Measurements from ENCODE around the gene CBLL1. TPM values are rescaled to one million over a fixed set of nuclear protein-coding genes. Genes with fewer than 3 reads are reported as not detected.
A peak's percentile ranks its signal among the peaks of the same experiment; 100 is the strongest.

CBLL1 gene
- total RNA-seq (2013; cell fraction: nucleolus; rRNA removed), result 50.7 and 56.8 TPM in 2 replicates
- 16.4 and 20.3 TPM in 2 replicates for total RNA-seq (2014; rRNA removed)
- 32.4 and 32.9 TPM in 2 replicates for total RNA-seq (2014; rRNA removed; fragmentation: Illumina TruSeq; extraction: Trizol)
- 26.2 and 28.3 TPM in 2 replicates for total RNA-seq (2021)
- polyA plus RNA-seq (2011; ENCODE audit: low read depth), result 16.1 TPM
- 10.1 and 18.5 TPM in 2 replicates for polyA plus RNA-seq (2011; rRNA removed)
- polyA plus RNA-seq (2011; cell fraction: cytosol; rRNA removed), result 12.1 and 15.8 TPM in 2 replicates
- polyA plus RNA-seq (2011; cell fraction: nucleus; rRNA removed), result 25.3 and 25.4 TPM in 2 replicates
- 18.4 and 23.5 TPM in 2 replicates for polyA plus RNA-seq (2012)
- 32.7 and 42.8 TPM in 2 replicates for polyA plus RNA-seq (2014; fragmentation: Illumina TruSeq; extraction: Trizol)
- 1 to 10 TPM; 8.6 to 9.3 TPM for polyA plus RNA-seq (2014; fragmentation: Nextera tagmentation; extraction: Ambion mirVana)
- 7.2 and 9.8 TPM in 2 replicates for polyA plus RNA-seq (2014; rRNA removed)
- 10 to 100 TPM; 32.9 to 40.1 TPM for polyA plus RNA-seq (2016; fragmentation: Nextera tagmentation; extraction: Ambion mirVana)
- polyA minus RNA-seq (2011; rRNA and poly(A)+ RNA removed), result 20.0 and 26.3 TPM in 2 replicates
- 11.6 and 15.1 TPM in 2 replicates for polyA minus RNA-seq (2011; cell fraction: cytosol; rRNA and poly(A)+ RNA removed)
- 35.1 and 59.4 TPM in 2 replicates for polyA minus RNA-seq (2011; cell fraction: nucleus; rRNA and poly(A)+ RNA removed)
- percentile 96 among the genes with signal in this experiment for Bru-seq, nascent RNA
- BruChase-seq, experiment 1, labeled RNA remaining after a 6-hour chase, result percentile 82 among the genes with signal in this experiment
- percentile 92 among the genes with signal in this experiment for BruChase-seq, experiment 2, labeled RNA remaining after a 2-hour chase
- long read RNA-seq, experiment 1, full-length matches to known transcripts, result 6 of 6 reads
- long read RNA-seq, experiment 1, partial matches to known transcripts, result 0 of 6 reads
- long read RNA-seq, experiment 1, other reads (novel, unspliced or antisense), result 0 of 6 reads
- long read RNA-seq, experiment 2, full-length matches to known transcripts, result 5 of 20 reads
- long read RNA-seq, experiment 2, partial matches to known transcripts, result 0 of 20 reads
- long read RNA-seq, experiment 2, other reads (novel, unspliced or antisense), result 15 of 20 reads

DNA sequence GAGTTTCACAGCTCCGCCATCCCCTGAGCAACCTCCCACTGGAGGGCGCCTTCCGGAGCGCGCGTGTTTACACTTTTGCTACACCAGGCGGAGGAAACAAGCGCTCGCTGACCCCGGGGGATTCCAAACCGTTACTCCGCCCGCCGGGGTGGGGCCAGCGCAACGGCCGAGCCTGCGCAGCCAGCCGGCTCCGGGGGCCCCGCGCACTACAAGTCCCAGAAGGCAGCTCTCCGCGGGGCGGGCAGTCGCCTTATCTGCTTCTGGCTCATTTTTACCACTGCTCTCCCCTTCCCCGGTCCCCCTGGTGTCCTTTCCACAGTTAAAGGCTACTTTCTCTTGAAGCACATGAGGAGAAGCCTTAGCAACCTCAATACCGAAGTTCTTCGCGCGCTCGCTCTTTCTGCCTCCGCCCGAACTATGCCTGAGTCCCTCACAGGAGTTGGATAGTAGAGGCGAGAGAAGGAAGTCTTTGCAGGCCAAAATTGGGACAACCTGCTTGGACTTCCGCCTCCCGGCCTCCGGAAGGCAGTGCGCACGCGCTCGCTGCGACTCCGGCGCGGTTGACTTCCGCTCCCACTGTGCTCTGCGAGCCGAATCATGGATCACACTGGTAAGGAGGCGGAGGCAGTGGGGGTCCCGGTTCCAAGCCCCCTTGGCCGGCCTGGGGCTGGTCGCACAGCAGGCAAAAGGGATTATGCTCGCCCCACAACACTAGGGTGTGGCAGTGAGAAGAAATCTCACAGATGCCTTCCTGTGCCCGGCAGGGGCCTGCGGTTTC lies at the start of gene CBLL1:
TSS of gene CBLL1 (plus strand) at position 576 of the 778 bp plus-strand sequence. CDS start at position 598, 22 bp downstream.
- ChIA-PET CTCF (interaction anchor here (0.7 to 3.7 kb wide), 17 partner anchors 9 to 595 kb away, joined by 3 to 25 read pairs (median 4); partner anchors contain the start of gene DLD), RAD21 (ENCODE audit: unreplicated experiment) (interaction anchor here (0.8 to 2.7 kb wide), 11 partner anchors 12 to 575 kb away, joined by 3 to 11 read pairs (median 4); partner anchors contain the start of genes COG5, DUS4L and HBP1), POLR2A (interaction anchor here (1.0 to 1.9 kb wide), 4 partner anchors 147 to 575 kb away, joined by 3 to 14 read pairs (median 4); partner anchors contain the start of genes COG5, DUS4L and HBP1), SMC1A (ENCODE audit: uncharacterized antibody, unreplicated experiment) (interaction anchor here (0.7 to 2.9 kb wide), 11 partner anchors 9 to 347 kb away, joined by 3 to 16 read pairs (median 5); partner anchors contain the start of genes DLD and SLC26A3)
- BruUV-seq (replicated peaks), result no TSS peak
- peak; percentile 94 for ATAC-seq
- peak; percentile 79 for DNase-seq (ENCODE audit: low read depth, low spot score)
- Histone ChIP-seq H4K20me1 (ENCODE audit: control insufficient read depth, insufficient read depth) (peaks cover 5% of the 10 kb centered on the region; the same call in 1 of the 2 replicates), H2AFZ (ENCODE audit: control insufficient read depth, low read depth, low read length) (peak within 1 kb of the TSS; percentile 100), H3K9ac (ENCODE audit: control insufficient read depth, insufficient read depth, low read length) (peak within 1 kb of the TSS; percentile 98), H3K4me2 (ENCODE audit: control insufficient read depth, insufficient read depth) (peak within 1 kb of the TSS; percentile 99), H3K9me3 (replicated peaks; ENCODE audit: control insufficient read depth, insufficient read depth, low read length) (no peaks in the 10 kb centered on the region), H3K27me3 (replicated peaks in 1 of 2; ENCODE audit: control insufficient read depth in 2 of 2, insufficient read depth in 2 of 2, low read length in 1 of 2) (no peaks in the 10 kb centered on the region), H3K4me3 (peak within 1 kb of the TSS; percentile 87), H3K4me1 (ENCODE audit: control insufficient read depth, insufficient read depth, low read length) (peaks cover 8% of the 10 kb centered on the region), H3K27ac (ENCODE audit: control insufficient read depth, insufficient read depth) (peak within 1 kb of the TSS; percentile 100), H3K36me3 (ENCODE audit: control insufficient read depth in 2 of 2, insufficient read depth in 2 of 2, low read length in 1 of 2) (peaks cover 0 to 3% of the 10 kb centered on the region in 2 experiments; a peak in 1 of 4 replicates), H3K79me2 (ENCODE audit: control insufficient read depth, insufficient read depth, low read length) (peaks cover 49% of the 10 kb centered on the region)
- FAIRE-seq, result peak; percentile 90
- in situ Hi-C loops (cut with MboI) (loop anchor here (5.0 kb wide), 1 partner anchor 129 kb away; no protein-coding TSS in a partner anchor), intact Hi-C loops (cut with micrococcal nuclease; ENCODE audit: unreplicated experiment) (loop anchor here (2.0 to 10.0 kb wide), 2 partner anchors 131 to 401 kb away; no protein-coding TSS in a partner anchor)
- WGBS (ENCODE audit: insufficient coverage, insufficient replicate concordance, low lambda C conversion rate, missing lambda C conversion rate), result under 1% methylated on average over 56 of the region's 56 CpGs
- TF ChIP-seq PRDM15 (CRISPR knock-in tag; IDR thresholded peaks at IDR 0.05) (no peak), SIX5 (IDR thresholded peaks at IDR 0.05; ENCODE audit: low read depth, low read length, severe bottlenecking) (peak; percentile 76), EED (IDR thresholded peaks at IDR 0.05; ENCODE audit: low read depth) (0 out of 2 replicates have a peak, but pooled peaks have one; percentile 17), CREB1 (IDR thresholded peaks at IDR 0.05; ENCODE audit: low read depth) (peak; percentile 42), RBBP5 (conservative IDR thresholded peaks at IDR 0.05) (no peak), NFYA (IDR thresholded peaks at IDR 0.05; ENCODE audit: borderline replicate concordance, low read depth, low read length) (no peak), SREBF1 (IDR thresholded peaks at IDR 0.05; ENCODE audit: low read length) (peak; percentile 58; the same call in 1 of the 2 replicates), ATF3 (IDR thresholded peaks at IDR 0.05; ENCODE audit: borderline replicate concordance, extremely low read depth, low read depth, low read length) (peak; percentile 57; the same call in 1 of the 2 replicates)
- TF ChIP-seq, protein P1, sequence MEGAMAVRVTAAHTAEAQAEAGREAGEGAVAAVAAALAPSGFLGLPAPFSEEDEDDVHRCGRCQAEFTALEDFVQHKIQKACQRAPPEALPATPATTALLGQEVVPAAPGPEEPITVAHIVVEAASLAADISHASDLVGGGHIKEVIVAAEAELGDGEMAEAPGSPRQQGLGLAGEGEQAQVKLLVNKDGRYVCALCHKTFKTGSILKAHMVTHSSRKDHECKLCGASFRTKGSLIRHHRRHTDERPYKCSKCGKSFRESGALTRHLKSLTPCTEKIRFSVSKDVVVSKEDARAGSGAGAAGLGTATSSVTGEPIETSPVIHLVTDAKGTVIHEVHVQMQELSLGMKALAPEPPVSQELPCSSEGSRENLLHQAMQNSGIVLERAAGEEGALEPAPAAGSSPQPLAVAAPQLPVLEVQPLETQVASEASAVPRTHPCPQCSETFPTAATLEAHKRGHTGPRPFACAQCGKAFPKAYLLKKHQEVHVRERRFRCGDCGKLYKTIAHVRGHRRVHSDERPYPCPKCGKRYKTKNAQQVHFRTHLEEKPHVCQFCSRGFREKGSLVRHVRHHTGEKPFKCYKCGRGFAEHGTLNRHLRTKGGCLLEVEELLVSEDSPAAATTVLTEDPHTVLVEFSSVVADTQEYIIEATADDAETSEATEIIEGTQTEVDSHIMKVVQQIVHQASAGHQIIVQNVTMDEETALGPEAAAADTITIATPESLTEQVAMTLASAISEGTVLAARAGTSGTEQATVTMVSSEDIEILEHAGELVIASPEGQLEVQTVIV (IDR thresholded peaks at IDR 0.05; ENCODE audit: borderline replicate concordance, partially characterized antibody), result peak; percentile 87
